Vagina (tissue), 2 donors: ENCODE measurements around the gene NAA40.

ENCODE experiments used
- POLR2A ChIP-seq, 2 donors: fragments of 450-650 bp; IDR thresholded peaks; one replicate each; pipeline ENCODE4 v1.6.1; 2017; ENCODE audit warnings: antibody characterized with exemption in 2 of 2, mild to moderate bottlenecking in 2 of 2, moderate library complexity in 2 of 2
- POLR2AphosphoS5 ChIP-seq, 2 donors: sonication (generic); formaldehyde crosslinking; IDR thresholded peaks; one replicate each; pipeline ENCODE4 v1.9.0; 2017; ENCODE audit warnings: antibody characterized with exemption in 2 of 2, mild to moderate bottlenecking in 2 of 2, low read depth in 1 of 2; ENCODE audit not compliant: insufficient read depth in 1 of 2
- TF ChIP-seq, protein P1 (sequence below), 3 experiments: fragments of 450-650 bp in 2 of 3; fragments of 200-600 bp in 1 of 3; sonication (generic) in 1 of 3; IDR thresholded peaks; one replicate each; pipeline ENCODE4 v1.5.1; 2017 to 2019; ENCODE audit warnings: antibody characterized with exemption in 3 of 3, mild to moderate bottlenecking in 2 of 3, moderate library complexity in 2 of 3

DNA sequence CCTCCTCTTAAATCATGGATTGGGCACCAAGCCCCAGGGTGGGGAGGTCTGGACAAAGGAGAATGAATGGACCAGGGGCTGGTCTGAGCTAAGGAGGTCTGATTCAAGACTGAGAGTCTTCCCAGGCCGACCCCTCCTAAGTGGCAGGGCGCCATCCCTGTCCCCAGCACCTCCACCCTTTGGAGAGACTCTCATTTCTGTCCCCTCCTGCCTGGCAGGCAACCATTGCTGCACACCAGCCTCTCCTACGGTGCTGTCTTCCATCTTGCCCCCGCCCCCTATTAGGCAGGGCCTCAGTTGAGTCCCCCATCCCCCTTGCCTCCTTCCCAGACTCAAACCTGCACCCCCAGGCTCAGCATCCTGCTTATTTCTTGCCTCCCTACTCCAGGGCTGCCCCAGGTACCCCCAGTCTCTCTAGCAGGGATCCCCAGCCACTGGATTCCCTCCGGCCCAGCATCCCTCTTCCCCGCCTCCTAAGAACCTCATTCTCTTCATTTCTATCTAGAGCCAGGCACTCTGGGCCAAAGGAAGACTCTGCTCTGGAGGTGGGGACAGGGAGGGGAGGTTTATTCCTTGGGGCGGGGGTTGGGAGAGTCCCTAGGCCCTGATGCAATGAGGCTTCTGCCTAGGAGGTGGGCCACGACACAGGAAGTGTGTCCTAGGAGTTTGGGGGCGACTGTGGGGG lies 20.2 kb upstream of the NAA40 start:
- no peak for TF ChIP-seq POLR2A (IDR thresholded peaks at IDR 0.05)
- TF ChIP-seq POLR2AphosphoS5 (IDR thresholded peaks at IDR 0.05; ENCODE audit: insufficient read depth in 1 of 2, low read depth in 1 of 2) = no peak
- TF ChIP-seq, protein P1, sequence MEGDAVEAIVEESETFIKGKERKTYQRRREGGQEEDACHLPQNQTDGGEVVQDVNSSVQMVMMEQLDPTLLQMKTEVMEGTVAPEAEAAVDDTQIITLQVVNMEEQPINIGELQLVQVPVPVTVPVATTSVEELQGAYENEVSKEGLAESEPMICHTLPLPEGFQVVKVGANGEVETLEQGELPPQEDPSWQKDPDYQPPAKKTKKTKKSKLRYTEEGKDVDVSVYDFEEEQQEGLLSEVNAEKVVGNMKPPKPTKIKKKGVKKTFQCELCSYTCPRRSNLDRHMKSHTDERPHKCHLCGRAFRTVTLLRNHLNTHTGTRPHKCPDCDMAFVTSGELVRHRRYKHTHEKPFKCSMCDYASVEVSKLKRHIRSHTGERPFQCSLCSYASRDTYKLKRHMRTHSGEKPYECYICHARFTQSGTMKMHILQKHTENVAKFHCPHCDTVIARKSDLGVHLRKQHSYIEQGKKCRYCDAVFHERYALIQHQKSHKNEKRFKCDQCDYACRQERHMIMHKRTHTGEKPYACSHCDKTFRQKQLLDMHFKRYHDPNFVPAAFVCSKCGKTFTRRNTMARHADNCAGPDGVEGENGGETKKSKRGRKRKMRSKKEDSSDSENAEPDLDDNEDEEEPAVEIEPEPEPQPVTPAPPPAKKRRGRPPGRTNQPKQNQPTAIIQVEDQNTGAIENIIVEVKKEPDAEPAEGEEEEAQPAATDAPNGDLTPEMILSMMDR (IDR thresholded peaks at IDR 0.05) = no peak
